Bronchial epithelial cell (primary cell): ENCODE measurements around the gene LRRC3. TPM values are rescaled to one million over a fixed set of nuclear protein-coding genes. Genes with fewer than 3 reads are reported as not detected.

Experiments
- DNase-seq: peaks from one replicate; pipeline ENCODE4 v3.0.0-alpha.2; 2010; ENCODE audit warnings: low read depth
- FAIRE-seq: peaks from 2 replicates; lab custom pipeline; 2011; peaks lifted over from hg19 to GRCh38; lab: Jason Lieb, UNC
- H3K27me3 ChIP-seq: 2 replicates; pipeline ENCODE4 v1.5.1; 2011; ENCODE audit warnings: low read length; ENCODE audit not compliant: control insufficient read depth, insufficient read depth
- H3K36me3 ChIP-seq: 2 replicates; pipeline ENCODE4 v1.5.1; 2011; ENCODE audit warnings: low read length; ENCODE audit not compliant: control insufficient read depth, insufficient read depth
- H3K4me3 ChIP-seq: 2 replicates; pipeline ENCODE4 v1.5.1; 2011; ENCODE audit warnings: mild to moderate bottlenecking, low read depth, low read length, control low read depth
- CTCF ChIP-seq: IDR thresholded peaks from 2 replicates; pipeline ENCODE4 v1.5.1; 2011; ENCODE audit warnings: mild to moderate bottlenecking, moderate library complexity, low read length, control low read depth, inconsistent platforms; ENCODE audit not compliant: insufficient read depth, severe bottlenecking
- total RNA-seq: library from RNA; depleted of rRNA; stranded (reverse); fragments of >200 nt; gene quantifications from 2 replicates; pipeline ENCODE4 v1.2.1, GENCODE V29; 2014

LRRC3 gene
- total RNA-seq, 1 donor from 2014 or later = under 0.01 TPM

DNA sequence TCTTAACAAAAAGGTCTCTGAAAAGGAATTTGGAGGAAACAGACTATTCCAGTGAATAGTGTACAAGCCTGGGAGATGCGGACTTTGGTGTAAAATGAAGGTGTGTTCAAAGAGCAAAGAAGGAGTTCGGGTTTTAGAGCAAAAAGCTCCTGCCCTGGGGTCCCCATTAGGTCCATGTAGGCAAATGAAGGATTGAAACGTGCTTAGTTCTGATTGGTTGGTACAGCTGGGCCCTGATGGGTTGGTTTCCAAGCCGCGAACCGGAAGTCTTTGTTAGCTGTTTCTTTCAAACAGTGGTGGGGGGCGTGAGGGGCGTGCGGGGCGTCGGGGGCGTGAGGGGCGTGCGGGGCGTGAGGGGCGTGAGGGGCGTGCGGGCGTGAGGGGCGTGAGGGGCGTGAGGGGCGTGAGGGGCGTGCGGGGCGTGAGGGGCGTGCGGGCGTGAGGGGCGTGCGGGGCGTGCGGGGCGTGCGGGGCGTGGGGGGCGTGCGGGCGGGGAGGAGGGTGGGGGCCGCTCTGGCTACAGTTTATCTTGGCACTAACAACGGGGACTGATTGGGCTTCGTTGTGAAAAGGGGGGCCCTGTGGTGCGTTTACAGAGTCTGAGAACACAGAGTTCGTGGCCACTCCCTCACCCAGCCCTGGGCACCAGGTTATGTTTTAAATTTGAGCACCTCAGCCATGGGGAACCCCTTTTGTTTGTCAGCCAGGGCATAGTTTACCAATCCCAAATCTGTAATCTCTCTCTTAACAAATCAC lies 29.4 kb downstream of the LRRC3 start:
- H3K36me3 ChIP-seq = no peaks in the 10 kb centered on the region
- H3K4me3 ChIP-seq = no peak overlapping the region
- H3K27me3 ChIP-seq = no peaks in the 10 kb centered on the region
- FAIRE-seq = no peak
- no peak for TF ChIP-seq CTCF
- no peak for DNase-seq

- TF ChIP-seq CTCF = no peak
- H3K27me3 ChIP-seq = no peaks in the 10 kb centered on the region
- H3K4me3 ChIP-seq = no peak overlapping the region
- H3K36me3 ChIP-seq = no peaks in the 10 kb centered on the region
- FAIRE-seq (no peak), DNase-seq (no peak)
Observed at GRCh38 chr21:44485254-44485793, 30.0 kb downstream of the LRRC3 start.

DNA sequence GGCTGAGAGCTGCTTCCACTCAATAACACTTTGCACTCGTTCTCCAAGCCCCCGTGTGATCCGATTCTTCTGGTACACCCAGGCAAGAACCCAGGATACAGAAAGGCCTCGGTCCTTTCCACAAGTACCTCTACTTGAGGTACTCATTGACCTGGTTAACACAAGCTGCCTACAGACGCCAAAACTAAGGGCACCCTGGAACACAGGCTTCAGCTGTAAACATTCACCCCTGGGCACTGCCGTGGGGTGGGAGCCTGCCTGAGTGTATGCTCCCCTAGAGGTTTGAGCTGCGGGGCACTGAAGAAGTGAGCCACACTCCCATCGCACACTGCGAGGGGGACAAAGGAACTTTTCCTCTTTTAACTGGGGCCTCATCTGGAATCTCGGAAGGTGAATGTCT lies 30.5 kb downstream of the LRRC3 start:
- peak; percentile 66 for FAIRE-seq
- no peaks in the 10 kb centered on the region for H3K36me3 ChIP-seq
- no peaks in the 10 kb centered on the region for H3K27me3 ChIP-seq
- no peak for DNase-seq
- no peak for TF ChIP-seq CTCF
- no peak overlapping the region for H3K4me3 ChIP-seq

GRCh38 chr21:44486302-44486701 lies 31.0 kb downstream of the LRRC3 start:
- Histone ChIP-seq H3K36me3 (no peaks in the 10 kb centered on the region), H3K4me3 (no peak overlapping the region), H3K27me3 (no peaks in the 10 kb centered on the region)
- FAIRE-seq (no peak), DNase-seq (no peak)
- TF ChIP-seq CTCF = no peak

GRCh38 chr21:44487831-44488230 lies 32.5 kb downstream of the LRRC3 start:
- no peaks in the 10 kb centered on the region for H3K36me3 ChIP-seq
- TF ChIP-seq CTCF = peak; percentile 21
- no peak for FAIRE-seq
- H3K27me3 ChIP-seq = no peaks in the 10 kb centered on the region
- DNase-seq = no peak
- no peak overlapping the region for H3K4me3 ChIP-seq

- Histone ChIP-seq H3K36me3 (no peaks in the 10 kb centered on the region), H3K4me3 (no peak overlapping the region), H3K27me3 (no peaks in the 10 kb centered on the region)
- no peak for DNase-seq
- TF ChIP-seq CTCF = no peak
- no peak for FAIRE-seq
Observed at GRCh38 chr21:44489962-44490361, 34.7 kb downstream of the LRRC3 start.
